ENCODE data around the gene SLC22A14.
"Not testable (repeated sequence)": the region's sequence is repeated elsewhere in the genome, so short reads cannot be mapped to it uniquely, and the experiment has no call there.

The SLC22A14 gene

GRCh38 chr3:38313695-38314094, 31.6 kb downstream of the SLC22A14 start:
- DNase-seq (ENCODE audit: low spot score) = no peak

- DNase-seq (ENCODE audit: low spot score) = no peak
Observed at GRCh38 chr3:38314112-38314763, 32.1 kb downstream of the SLC22A14 start.

GRCh38 chr3:38314764-38315487, 32.8 kb downstream of the SLC22A14 start:
- DNase-seq (ENCODE audit: low spot score) = no peak

- DNase-seq (ENCODE audit: low spot score) = no peak
Observed at GRCh38 chr3:38315488-38316230, 33.6 kb downstream of the SLC22A14 start.

- no peak for DNase-seq (ENCODE audit: low spot score)
Observed at GRCh38 chr3:38316356-38317191, 34.5 kb downstream of the SLC22A14 start.

GRCh38 chr3:38317192-38317759, 35.2 kb downstream of the SLC22A14 start:
- DNase-seq (ENCODE audit: low spot score) = no peak

GRCh38 chr3:38318766-38319671, 36.9 kb downstream of the SLC22A14 start:
- DNase-seq (ENCODE audit: low spot score) = no peak

- DNase-seq (ENCODE audit: low spot score) = not testable (repeated sequence)
Observed at GRCh38 chr3:38320638-38321037, 38.5 kb downstream of the SLC22A14 start.

GRCh38 chr3:38323060-38323459, 41.0 kb downstream of the SLC22A14 start:
- no peak for DNase-seq (ENCODE audit: low spot score)

GRCh38 chr3:38325256-38325655, 43.2 kb downstream of the SLC22A14 start:
- no peak for DNase-seq (ENCODE audit: low spot score)

- DNase-seq (ENCODE audit: low spot score) = no peak
Observed at GRCh38 chr3:38327335-38328009, 45.4 kb downstream of the SLC22A14 start.

GRCh38 chr3:38331257-38332022, 49.3 kb downstream of the SLC22A14 start:
- no peak for DNase-seq (ENCODE audit: low spot score)

GRCh38 chr3:38332201-38332600, 50.1 kb downstream of the SLC22A14 start:
- DNase-seq (ENCODE audit: low spot score) = no peak

GRCh38 chr3:38334142-38335055, 52.3 kb downstream of the SLC22A14 start:
- no peak for DNase-seq (ENCODE audit: low spot score)

- no peak for DNase-seq (ENCODE audit: low spot score)
Observed at GRCh38 chr3:38335263-38335662, 53.2 kb downstream of the SLC22A14 start.

GRCh38 chr3:38337703-38338102, 55.6 kb downstream of the SLC22A14 start:
- DNase-seq (ENCODE audit: low spot score) = no peak

GRCh38 chr3:38343797-38344594, 61.9 kb downstream of the SLC22A14 start:
- no peak for DNase-seq (ENCODE audit: low spot score)
